GM12864 (cell line): ENCODE measurements around the gene ZMAT5.

Experiments used
- DNase-seq: peaks from one replicate; pipeline ENCODE4 v3.0.0-alpha.2; 2011; ENCODE audit warnings: low read depth
- H3K4me3 ChIP-seq: 2 replicates; pipeline ENCODE4 v1.5.1; 2011; ENCODE audit warnings: mild to moderate bottlenecking, low read depth, low read length, control low read depth
- CTCF ChIP-seq: IDR thresholded peaks from 2 replicates; pipeline ENCODE4 v1.5.1; 2011; ENCODE audit warnings: low read depth, mild to moderate bottlenecking, moderate library complexity, low read length, control low read depth, inconsistent platforms; ENCODE audit errors: missing control alignments

Gene ZMAT5

GRCh38 chr22:29780748-29781676, 14.2 kb upstream of the ZMAT5 start:
- no peak for DNase-seq
- no peak overlapping the region for H3K4me3 ChIP-seq
- TF ChIP-seq CTCF = no peak

GRCh38 chr22:29780220-29780619, 13.4 kb upstream of the ZMAT5 start:
- TF ChIP-seq CTCF = no peak
- DNase-seq = no peak
- no peak overlapping the region for H3K4me3 ChIP-seq

GRCh38 chr22:29773233-29773632, 6.4 kb upstream of the ZMAT5 start:
- H3K4me3 ChIP-seq = no peak overlapping the region
- no peak for TF ChIP-seq CTCF
- DNase-seq = no peak

- peak; percentile 35 for TF ChIP-seq CTCF
- no peak for DNase-seq
- H3K4me3 ChIP-seq = no peak overlapping the region
These were observed 5.4 kb upstream of the ZMAT5 start for GRCh38 chr22:29772170-29772641.

- no peak for TF ChIP-seq CTCF
- no peak for DNase-seq
- H3K4me3 ChIP-seq = no peak overlapping the region
These were observed 3.0 kb upstream of the ZMAT5 start for GRCh38 chr22:29769723-29770321.

- peak overlapping the region; percentile 97 for H3K4me3 ChIP-seq
- DNase-seq = no peak
- TF ChIP-seq CTCF = no peak
These were observed 1.4 kb upstream of the ZMAT5 start for GRCh38 chr22:29768052-29768693.
